NB4 (cell line): ENCODE results near the gene ZNF574.

Source experiments
- CTCF ChIP-seq: IDR thresholded peaks from one replicate; pipeline ENCODE4 v1.5.1; 2012; ENCODE audit warnings: low read depth, low read length
- MAX ChIP-seq: IDR thresholded peaks from 2 replicates; pipeline ENCODE4 v1.6.1; 2011; ENCODE audit warnings: low read depth, low read length
- MYC ChIP-seq: IDR thresholded peaks from 2 replicates; pipeline ENCODE4 v1.6.1; 2011; ENCODE audit warnings: low read depth, low read length
- POLR2A ChIP-seq: IDR thresholded peaks from 2 replicates; pipeline ENCODE4 v1.6.1; 2011; ENCODE audit warnings: mild to moderate bottlenecking; ENCODE audit not compliant: insufficient read length; ENCODE audit errors: extremely low read depth

- no peak for TF ChIP-seq CTCF
- TF ChIP-seq MYC, result no peak
- TF ChIP-seq POLR2A, result no peak
- no peak for TF ChIP-seq MAX
Measured at GRCh38 chr19:42130254-42130573, 54.2 kb downstream of the ZNF574 start.
